HPDE6-E6E7 (cell line): ENCODE data around the gene EPHB6.

ENCODE experiments used
- DNase-seq: peaks from one replicate; pipeline ENCODE4 v3.0.0; 2011; ENCODE audit warnings: missing footprints; ENCODE audit errors: extremely low spot score

The EPHB6 gene, protein sequence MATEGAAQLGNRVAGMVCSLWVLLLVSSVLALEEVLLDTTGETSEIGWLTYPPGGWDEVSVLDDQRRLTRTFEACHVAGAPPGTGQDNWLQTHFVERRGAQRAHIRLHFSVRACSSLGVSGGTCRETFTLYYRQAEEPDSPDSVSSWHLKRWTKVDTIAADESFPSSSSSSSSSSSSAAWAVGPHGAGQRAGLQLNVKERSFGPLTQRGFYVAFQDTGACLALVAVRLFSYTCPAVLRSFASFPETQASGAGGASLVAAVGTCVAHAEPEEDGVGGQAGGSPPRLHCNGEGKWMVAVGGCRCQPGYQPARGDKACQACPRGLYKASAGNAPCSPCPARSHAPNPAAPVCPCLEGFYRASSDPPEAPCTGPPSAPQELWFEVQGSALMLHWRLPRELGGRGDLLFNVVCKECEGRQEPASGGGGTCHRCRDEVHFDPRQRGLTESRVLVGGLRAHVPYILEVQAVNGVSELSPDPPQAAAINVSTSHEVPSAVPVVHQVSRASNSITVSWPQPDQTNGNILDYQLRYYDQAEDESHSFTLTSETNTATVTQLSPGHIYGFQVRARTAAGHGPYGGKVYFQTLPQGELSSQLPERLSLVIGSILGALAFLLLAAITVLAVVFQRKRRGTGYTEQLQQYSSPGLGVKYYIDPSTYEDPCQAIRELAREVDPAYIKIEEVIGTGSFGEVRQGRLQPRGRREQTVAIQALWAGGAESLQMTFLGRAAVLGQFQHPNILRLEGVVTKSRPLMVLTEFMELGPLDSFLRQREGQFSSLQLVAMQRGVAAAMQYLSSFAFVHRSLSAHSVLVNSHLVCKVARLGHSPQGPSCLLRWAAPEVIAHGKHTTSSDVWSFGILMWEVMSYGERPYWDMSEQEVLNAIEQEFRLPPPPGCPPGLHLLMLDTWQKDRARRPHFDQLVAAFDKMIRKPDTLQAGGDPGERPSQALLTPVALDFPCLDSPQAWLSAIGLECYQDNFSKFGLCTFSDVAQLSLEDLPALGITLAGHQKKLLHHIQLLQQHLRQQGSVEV

DNA sequence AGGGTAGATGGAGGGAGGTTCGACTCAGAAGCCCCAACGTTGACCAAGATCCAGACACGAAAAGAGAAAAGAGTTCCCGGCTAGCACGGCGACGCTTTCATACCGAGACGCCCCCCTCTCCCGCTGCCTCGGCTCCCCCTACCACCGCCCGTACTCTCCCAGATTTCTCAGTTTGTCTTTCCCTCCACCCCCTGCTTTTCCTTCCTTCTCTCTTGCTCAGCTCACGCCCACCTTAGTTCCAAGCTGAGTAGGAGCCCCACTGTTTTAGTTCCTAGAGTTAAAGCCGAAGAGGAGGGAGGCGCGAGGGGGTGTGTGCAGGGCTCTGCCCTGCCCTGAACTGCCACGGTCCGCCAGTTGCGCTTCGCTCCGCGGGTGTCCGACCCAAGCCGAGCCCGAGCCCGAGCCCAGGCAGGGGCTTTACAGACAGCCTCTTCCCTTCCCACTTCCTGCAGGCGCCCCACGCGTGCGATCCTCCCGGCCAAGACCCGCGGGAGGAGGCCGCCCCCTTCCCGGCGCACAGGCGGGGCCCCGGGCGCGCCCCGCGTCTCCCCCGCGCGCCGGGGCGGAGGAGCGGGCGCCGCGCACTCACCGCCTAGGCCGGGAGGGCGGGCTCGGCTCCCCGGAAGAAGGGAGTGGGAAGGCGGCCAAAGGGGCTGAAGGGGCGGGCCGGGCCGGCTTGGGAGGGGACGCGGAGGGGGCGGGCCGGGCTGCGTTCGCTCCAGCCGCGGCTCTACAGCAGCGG is at the start of gene EPHB6:
Gene EPHB6, plus strand, starts transcription at position 705 of the 742 bp plus-strand sequence. CDS start 8,152 bp downstream, outside the sequence.
- peak; percentile 19 for DNase-seq

GRCh38 chr7:142805350-142806021 is 49.4 kb upstream of the EPHB6 start:
- no peak for DNase-seq

DNA sequence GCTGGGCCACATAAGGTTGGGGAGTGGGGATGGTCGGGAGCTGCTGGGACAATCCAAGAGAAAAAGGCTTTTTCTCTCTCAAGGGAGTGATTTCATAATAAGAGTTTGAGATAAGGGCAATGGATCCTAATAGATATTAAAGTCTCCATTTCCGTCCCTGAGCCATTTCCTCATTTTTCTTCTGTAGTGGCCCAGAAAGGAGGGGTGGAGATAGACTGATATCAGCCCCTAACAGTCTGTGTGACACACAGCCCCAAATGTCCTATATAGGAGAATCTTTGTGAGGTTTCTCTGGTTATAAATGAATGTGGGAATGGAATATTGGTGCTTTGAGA is 48.9 kb upstream of the EPHB6 start:
- no peak for DNase-seq

DNA sequence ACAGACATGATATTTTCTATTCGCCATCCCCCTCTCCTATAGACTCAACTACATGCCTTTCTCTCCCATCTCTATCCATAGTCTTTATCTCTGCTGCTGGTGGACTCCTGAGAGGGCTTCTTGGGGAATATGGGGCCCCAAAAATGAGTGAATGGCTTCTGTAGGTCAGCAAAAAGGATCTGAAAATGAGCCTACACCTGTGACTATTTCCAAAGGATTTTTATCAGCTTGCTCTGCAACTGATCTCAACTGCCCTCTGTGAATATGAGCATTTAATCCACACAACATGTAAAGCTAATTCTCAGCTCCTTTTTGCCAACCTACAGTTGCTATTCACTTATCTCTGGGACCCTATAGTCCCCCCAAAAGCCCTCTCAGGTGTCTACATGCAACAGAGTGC is 47.9 kb upstream of the EPHB6 start:
- no peak for DNase-seq

- DNase-seq = no peak
Observed at GRCh38 chr7:142807855-142808460, 46.9 kb upstream of the EPHB6 start.

GRCh38 chr7:142808461-142808801 is 46.4 kb upstream of the EPHB6 start:
- no peak for DNase-seq

DNA sequence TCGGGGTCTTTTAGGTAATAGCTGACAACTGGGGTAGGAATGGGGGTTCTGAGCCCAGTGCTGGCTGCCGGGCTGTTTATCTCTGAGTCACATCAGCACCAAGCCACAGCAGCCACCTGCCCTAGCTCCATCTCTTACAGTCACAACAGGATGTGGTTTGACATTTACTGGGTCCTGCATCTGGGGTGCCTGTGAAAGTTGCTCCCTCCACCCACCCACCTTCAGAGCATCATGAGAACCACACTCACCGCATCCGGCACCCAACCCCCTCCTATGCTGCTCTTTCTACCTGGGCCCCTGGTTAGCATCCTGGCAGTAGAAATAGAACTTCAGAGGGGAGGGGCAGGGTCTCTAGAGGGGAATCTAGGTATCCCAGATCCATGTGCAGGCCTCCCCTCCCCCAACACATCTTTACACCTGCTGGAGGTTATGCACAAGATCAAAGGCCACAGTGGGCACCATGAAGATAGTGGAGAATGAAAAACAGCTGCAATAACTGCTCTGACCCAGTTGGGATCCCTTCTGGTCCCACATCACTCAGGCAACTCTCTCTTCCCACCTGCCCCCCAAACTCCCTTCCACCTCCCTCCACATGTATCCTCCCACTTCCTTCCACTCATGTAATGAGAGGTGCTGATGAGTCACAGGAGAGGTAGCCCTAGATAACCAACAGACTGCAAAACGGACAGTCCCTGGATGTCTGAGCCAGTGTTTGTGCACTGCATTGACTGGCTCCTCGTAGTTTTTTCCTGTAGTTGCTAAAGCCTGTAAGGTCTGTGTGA is 45.9 kb upstream of the EPHB6 start:
- no peak for DNase-seq

DNA sequence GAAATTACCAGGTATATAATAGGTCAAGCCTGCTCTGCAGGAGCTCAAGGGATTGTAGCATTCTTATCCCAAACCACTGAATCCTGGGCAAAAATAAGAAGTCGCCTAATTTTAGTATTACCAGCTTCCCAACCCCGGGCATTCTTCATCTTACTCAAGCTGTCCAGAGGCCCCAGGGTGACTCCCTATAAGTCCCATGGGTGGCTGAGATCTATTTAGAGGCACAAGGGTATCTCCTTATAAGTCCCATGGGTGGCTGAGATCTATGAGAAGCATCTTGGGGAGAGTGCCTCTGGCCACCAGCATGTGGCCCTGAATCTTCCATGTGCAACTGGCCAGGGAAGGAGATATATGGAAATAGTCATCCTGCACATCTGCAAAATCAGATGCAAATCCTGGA is 45.2 kb upstream of the EPHB6 start:
- no peak for DNase-seq

GRCh38 chr7:142811154-142811737 is 43.6 kb upstream of the EPHB6 start:
- DNase-seq = peak; percentile 17

DNA sequence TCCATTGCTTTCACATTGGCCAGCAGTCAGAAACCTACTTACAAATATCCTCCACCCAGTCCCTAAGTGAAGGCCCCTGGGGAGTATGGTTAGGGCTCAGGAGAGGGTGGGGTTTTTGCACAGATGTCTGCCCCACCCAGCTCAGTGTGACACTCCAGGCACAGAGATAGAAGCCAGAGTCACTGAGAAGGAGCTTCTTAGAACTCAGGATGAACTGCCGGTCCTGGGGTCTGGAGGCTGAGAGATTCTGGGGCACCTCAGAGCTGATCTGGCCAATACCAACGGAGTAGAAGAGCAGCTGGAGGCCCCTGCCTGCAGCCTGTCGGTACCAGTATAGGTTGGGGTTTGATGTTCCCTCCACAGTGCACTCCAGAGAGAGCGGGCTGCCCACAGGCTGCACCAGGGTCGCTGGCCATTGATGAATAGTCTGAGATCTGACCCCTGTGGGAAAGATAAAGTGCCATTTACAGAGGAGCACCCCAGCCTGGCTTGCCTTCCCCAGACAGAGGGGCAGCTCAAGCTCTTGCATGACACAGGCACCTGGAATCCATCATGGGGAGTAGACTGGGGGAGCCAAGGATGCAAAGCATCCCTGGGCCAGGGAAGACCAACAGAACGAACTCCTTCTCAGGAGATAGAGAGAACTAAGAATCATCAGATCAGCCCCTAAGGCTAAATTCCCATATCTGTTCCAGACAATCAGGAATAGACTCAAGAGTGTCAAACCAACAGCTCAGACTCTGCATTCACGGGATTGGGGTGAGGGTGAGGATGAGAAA is 42.2 kb upstream of the EPHB6 start:
- DNase-seq = no peak

- DNase-seq = no peak
Observed at GRCh38 chr7:142813226-142813625, 41.6 kb upstream of the EPHB6 start.

DNA sequence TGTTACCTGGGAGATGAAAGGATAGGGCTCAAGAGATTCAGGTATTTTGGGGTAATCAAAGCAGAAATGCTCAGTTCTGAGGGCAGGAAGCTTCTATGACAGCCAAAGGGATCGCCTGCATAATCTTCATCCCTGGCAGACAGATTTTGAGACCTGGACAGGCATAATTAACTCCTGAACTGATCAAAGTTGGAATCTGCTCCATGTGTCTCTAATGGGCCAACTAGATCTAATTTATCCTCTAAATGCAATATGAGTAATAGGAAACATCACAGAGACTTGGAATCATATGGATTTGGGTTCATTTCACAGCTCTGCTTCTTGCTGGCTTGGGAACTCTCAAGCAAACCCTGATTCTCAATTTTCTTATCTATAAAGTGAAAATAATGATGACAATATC is 41.2 kb upstream of the EPHB6 start:
- DNase-seq = no peak

DNA sequence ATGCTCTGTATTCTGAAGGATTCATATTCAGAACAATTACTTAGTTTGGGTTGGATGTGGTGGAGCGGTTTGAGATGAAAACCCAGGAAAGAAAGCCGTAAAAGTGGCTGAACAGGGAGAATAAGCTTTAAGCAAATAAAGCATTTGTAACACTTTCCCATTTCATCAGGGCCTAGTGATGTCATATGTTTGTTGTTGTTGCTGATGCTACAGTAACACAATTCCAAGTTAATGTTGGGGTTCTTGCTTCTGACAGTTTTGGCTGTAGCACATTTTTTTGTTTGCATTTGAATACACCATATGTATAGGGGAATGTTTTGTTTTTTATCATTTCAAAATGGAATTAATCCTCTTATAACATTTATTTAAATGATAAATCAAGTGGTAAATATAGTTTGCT is 40.4 kb upstream of the EPHB6 start:
- no peak for DNase-seq

GRCh38 chr7:142815134-142815533 is 39.7 kb upstream of the EPHB6 start:
- DNase-seq = no peak

DNA sequence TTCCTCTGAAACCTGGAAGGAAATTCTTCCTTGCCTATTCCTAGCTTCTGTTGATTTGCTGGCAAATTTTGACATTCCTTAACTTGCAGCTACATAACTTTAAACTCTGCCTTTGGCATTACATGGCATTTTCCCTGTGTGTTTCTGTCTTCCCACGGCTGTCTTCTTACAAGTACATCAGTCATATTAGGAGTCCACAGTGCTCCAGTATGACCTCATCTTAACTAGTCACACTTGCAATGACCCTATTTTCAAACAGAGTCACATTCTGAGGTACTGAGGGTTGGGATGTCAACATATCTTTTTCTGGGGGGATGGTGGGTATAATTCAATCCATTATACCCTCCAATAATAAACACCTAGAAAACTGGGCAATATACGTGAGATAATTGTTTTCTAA is 37.4 kb upstream of the EPHB6 start:
- DNase-seq = no peak

DNA sequence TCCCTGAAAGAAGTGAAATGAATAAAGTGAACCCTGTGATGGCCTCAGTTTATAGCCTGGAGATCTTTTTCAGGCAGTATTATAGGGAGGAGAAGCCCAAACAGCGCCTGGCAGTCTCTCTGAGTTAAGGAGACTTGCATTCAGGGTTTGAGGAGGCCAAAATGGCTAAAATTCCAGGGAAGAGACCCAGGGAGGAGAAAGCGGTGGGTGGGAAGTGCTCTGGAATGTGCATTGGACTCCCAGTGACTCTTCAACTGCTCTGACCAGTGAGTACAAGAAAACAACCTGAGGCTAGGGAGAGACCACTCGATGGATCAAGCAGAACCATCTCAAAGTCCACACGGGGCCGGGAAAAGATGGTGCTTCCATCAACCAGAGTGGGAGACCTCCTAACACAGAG is 35.3 kb upstream of the EPHB6 start:
- no peak for DNase-seq

- DNase-seq = no peak
Observed at GRCh38 chr7:142822714-142823113, 32.2 kb upstream of the EPHB6 start.

- DNase-seq = no peak
Observed at GRCh38 chr7:142827951-142828500, 26.9 kb upstream of the EPHB6 start.

GRCh38 chr7:142832417-142832816 is 22.5 kb upstream of the EPHB6 start:
- no peak for DNase-seq
